Cerebellar cortex (tissue), 1 donor: ENCODE data around the gene TRIM60.
"Not testable (repeated sequence)": the region's sequence is repeated elsewhere in the genome, so short reads cannot be mapped to it uniquely, and the experiment has no call there.

Experiments
- DNase-seq: peaks from one replicate; pipeline ENCODE4 v3.0.0-alpha.2; 2015; ENCODE audit warnings: low spot score

TRIM60 gene

DNA sequence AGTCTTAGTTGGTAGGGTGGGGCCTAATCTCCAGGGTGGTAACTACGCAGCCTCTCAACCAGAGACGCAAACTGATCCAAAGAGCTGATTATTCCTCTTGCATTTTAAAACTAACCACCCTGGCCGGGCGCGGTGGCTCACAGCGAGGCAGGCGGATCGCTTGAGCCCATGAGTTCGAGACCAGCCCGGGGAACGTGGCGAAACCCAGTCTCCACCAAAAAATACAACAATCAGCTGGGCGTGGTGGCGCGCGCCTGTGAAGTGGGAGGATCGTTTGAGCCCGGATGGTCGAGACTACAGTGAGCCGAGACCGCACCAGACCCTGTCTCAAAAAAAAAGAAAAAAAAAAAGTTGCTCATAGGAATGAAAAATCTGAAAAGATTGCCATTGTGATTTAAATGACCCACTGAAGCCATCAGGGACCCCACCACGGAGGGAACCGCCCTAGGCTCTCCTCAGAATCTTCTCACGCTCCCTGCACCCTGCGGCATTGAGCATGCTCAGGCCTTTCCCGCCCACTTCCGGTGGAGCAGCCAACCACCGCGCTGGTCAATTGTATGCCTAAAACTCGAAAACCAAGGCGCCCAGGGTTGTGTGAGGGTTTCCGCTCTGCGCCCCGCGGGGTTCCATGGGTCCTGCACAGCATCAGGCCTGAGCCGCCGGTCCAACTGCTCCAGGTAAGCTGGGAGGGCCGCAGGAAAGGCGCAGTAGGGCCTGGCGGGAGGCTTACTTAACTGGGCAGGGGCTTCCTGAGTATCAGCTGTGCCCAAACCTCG is at the start of gene TRIM60:
Gene TRIM60 (plus strand): TSS at position 564 of the 776 bp plus-strand sequence. CDS start 8,074 bp downstream, outside the sequence.
- no peak for DNase-seq

GRCh38 chr4:164989471-164989870 is 42.3 kb upstream of the TRIM60 start:
- DNase-seq, result no peak

DNA sequence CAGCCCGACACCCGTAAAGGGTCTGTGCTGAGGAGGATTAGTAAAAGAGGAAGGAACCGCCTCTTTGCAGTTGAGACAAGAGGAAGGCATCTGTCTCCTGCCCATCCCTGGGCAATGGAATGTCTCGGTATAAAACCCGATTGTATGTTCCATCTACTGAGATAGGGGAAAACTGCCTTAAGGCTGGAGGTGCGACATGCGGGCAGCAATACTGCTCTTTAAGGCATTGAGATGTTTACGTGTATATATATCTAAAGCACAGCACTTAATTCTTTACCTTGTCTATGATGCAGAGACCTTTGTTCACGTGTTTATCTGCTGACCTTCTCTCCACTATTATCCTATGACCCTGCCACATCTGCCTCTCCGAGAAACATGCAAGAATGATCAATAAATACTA is 41.0 kb upstream of the TRIM60 start:
- not testable (repeated sequence) for DNase-seq

GRCh38 chr4:164996123-164996522 is 35.7 kb upstream of the TRIM60 start:
- DNase-seq, result not testable (repeated sequence)

DNA sequence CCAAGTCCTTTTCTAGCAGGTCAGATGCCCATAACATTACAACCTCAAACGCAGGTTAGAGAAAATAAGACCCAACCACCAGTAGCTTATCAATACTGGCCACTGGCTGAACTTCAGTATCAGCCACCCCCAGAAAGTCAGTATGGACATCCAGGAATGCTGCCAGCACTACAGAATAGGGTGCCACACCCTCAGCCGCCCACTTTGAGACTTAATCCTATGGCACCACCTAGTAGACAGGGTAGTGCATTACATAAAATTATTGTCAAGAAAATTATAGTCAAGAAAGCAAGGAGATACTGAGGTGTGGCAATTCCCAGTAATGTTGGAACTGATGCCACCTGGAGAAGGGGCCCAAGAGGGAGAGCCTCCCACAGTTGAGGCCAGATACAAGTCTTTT is 34.5 kb upstream of the TRIM60 start:
- no peak for DNase-seq

DNA sequence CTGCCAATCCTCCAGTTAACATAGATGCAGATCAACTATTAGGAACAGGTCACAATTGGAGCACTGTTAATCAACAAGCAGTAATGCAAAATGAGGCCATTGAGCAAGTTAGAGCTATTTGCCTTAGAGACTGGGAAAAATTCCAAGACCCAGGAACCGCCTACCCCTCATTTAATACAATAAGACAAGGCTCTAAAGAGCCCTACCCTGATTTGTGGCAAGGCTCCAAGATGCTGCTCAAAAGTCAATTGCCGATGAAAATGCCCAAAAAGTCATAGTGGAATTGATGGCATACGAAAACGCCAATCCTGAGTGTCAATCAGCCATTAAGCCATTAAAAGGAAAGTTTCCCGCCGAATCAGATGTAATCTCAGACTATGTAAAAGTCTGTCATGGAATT is 33.9 kb upstream of the TRIM60 start:
- DNase-seq, result no peak

- not testable (repeated sequence) for DNase-seq
Observed at GRCh38 chr4:164998526-164999080, 33.2 kb upstream of the TRIM60 start.

DNA sequence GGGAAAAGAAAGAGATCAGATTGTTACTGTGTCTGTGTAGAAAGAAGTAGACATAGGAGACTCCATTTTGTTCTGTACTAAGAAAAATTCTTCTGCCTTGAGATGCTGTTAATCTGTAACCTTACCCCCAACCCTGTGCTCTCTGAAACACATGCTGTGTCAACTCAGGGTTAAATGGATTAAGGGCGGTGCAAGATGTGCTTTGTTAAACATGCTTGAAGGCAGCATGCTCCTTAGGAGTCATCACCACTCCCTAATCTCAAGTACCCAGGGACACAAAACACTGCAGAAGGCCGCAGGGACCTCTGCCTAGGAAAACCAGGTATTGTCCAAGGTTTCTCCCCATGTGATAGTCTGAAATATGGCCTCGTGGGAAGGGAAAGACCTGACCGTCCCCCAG is 29.8 kb upstream of the TRIM60 start:
- DNase-seq, result not testable (repeated sequence)

- no peak for DNase-seq
Observed at GRCh38 chr4:165005352-165005925, 26.4 kb upstream of the TRIM60 start.

DNA sequence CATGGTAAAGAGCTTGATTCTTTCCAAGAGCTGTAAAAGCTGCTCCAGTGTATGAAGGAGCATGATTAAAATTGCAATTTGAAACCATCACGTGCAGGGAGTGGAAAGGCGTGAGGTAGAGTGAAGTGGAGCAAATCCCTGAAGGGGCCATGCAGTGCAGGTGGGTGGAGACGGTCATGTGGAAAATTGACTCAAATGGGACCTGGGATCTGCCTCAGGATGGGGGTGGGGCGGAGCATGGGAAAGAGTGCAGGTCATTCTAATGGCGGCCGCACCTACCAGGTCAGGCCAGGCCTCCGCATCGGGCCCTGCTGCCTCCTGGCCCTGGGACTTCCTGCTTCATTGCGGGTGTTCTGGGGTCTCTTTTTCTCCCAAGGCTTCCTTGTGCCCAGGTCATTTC is 25.3 kb upstream of the TRIM60 start:
- no peak for DNase-seq

DNA sequence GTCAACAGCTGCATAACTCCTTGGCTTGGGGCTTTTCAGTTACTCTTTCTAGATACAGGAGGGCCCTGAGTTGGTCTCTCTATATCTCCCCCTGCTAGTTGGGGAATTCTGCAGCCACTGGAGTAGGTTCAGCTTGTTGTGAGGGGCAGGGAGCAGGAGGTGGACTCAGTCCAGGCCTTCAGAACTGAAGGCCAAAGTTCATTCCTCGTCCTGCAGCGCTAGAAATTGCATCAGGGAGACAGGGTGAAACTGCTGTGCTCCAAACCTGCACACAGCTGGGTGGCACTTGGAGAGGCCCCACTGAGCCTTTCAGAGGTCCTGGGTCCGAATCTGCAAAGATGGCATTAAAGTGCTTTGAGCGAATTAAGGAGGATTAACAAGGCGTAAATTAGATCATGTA is 24.9 kb upstream of the TRIM60 start:
- DNase-seq, result no peak

GRCh38 chr4:165009493-165010227 is 22.1 kb upstream of the TRIM60 start:
- DNase-seq, result no peak

- no peak for DNase-seq
Observed at GRCh38 chr4:165010487-165010886, 21.3 kb upstream of the TRIM60 start.

DNA sequence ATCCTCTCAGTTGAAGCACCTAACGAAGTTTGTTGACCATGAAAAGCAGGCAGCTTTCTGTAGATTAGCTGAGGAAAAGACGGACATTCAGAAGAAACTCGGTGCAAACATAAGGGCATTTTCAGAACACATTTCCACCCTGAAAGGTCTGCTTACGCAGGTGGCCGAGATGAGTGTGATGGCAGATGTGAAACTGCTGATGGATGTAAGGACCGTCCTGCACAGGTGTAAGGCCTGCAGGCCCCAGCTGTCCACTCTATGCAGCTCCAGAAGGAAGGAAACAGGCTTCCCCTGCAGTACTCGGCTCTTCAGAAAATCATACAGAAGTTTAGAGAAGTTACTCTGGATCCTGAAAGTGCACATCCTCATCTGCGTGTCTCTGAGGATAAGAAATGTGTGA is 20.8 kb upstream of the TRIM60 start:
- no peak for DNase-seq

DNA sequence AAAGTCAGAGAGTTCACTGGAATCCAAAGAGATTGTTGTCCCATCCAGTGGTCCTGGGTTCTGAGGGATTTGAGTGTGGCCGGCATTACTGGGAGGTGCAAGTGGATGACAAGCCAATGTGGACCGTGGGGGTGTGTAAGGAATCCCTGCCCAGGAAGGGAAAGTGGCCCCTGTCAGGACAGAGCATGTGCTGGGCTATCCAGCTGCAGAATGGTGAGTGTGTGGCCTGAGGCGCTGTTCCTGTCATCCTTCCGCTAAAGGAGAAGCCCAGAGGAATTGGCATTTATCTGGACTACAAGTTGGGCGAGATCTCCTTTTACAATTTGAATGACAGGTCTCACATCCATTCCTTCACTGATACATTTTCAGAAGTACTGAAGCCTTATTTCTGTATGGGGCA is 20.4 kb upstream of the TRIM60 start:
- DNase-seq, result no peak

DNA sequence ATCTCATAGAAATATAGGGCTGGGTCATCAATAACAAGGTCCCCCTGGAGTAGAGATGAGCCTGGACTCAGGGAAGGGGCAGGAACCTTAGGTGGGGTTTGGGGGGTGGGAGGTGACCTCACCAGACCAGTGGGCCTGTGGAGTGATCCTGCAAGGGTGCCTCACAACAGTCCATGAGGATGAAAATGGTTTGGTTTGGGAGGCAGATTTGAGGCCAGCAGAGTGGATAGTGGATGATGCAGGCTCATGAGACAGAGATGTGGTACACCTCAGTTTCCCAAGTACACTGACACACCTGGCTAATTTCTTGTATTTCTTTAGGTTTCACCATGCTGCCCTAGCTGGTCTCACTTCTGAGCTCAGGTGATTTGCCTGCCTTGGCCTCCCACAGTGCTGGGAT is 18.1 kb upstream of the TRIM60 start:
- DNase-seq, result no peak

DNA sequence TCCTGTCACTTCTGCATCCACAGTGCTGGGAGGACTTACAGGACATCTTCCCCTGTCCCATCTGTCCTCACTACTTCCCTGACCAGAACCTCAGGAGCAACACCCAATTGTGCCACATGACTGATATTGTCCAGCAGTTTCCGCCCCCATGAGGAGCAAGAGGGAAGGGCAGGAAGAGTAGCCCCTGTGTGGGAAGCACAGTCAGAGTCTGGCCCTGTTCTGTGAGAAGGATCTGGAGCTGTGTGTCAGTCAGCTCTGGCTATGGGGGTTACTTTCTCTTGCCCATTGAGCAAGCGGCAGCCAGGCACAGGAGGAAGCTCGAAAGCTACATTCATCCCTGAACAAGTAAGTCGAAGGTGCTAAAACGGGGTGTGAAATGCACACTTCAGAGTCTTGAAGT is 14.8 kb upstream of the TRIM60 start:
- no peak for DNase-seq

- not testable (repeated sequence) for DNase-seq
Observed at GRCh38 chr4:165019995-165020394, 11.8 kb upstream of the TRIM60 start.

- DNase-seq, result not testable (repeated sequence)
Observed at GRCh38 chr4:165025782-165026181, 6.0 kb upstream of the TRIM60 start.

- DNase-seq, result no peak
Observed at GRCh38 chr4:165027762-165028402, 3.9 kb upstream of the TRIM60 start.

DNA sequence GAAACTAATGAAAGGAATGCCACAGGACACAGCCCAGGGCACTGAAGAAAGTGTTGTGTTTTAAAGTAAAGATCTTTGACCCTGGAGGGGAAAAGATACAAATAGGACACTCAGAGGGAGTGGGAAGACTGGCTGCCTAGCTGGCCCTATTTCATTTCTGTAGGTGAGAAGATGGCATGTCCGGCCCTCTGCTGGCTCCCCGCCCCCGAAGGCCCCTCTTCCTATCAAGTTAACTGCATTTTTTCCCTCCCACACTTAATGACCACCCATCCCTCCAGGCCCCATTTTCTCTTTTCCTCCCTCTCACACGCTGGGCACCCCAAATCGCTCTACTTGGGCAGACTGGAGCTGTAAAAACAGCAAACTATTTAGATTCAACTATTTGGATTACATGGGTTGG is 16.4 kb downstream of the TRIM60 start:
- no peak for DNase-seq

DNA sequence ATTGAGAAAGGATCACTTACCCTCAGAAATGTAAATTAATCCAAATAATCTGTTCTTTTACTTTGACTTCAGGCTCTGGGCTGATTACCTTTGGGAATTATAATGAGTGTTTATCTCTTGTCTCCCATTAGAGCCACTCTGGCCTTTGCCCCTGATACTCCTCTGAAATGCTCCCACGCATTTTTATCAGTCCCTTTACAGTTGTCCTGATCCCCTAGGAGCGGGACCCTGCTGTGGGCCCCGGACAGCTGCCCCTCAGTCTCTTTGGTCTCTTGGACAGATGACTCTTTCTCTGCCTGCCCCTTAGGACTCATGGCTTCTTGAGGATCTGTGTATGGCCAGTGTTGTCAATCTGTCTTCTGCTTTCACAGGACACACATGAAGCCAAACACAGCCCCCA is 20.8 kb downstream of the TRIM60 start:
- no peak for DNase-seq
